A204.1 (cell line): ENCODE results near the gene COA3.

Experiments used
- FAIRE-seq: peaks from 2 replicates; lab custom pipeline; 2012; peaks lifted over from hg19 to GRCh38; lab: Jason Lieb, UNC

The COA3 gene, protein sequence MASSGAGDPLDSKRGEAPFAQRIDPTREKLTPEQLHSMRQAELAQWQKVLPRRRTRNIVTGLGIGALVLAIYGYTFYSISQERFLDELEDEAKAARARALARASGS

DNA sequence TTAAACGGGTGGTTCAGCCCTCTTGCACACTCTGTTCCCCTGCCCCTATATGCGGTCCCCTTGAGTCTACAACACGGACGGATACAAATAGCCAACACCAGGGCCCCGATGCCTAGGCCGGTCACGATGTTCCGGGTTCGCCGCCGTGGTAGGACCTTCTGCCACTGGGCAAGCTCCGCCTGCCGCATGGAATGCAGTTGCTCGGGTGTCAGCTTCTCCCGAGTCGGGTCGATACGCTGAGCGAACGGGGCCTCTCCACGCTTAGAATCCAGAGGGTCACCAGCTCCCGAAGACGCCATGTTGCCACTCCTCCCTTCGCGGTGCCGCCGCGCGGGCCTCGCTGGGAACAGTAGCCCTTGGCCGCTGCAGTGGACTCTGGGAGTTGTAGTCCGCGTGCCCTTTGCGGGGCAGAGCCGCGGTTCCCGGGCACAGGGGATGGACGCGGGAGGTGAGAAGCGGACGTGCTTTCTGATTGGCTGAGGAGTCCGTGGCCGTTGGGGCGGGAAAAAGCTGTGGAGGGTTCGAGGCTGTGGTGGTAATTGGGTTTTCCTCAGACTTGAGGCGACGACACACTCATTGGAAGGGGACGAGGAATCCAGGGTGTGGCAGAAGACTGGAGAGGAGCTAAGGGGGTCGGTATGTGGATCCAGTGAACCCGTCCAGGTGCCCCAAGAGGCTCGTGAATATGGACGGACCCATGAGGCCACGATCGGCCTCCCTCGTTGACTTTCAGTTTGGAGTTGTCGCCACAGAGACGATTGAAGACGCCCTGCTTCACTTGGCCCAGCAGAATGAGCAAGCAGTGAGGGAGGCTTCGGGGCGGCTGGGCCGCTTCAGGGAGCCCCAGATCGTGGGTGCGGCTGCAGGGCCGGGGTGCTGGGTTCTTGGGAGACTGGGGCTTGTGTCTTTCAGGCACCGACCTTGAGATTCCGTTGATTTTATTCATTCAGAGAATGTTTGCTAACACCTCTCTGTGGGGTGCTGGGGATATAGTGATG lies at the start of gene COA3, which contains the start of gene CNTD1:
TSS of gene COA3 (minus strand) at position 322 of the 998 bp plus-strand sequence. CDS start at position 299, 23 bp downstream.
TSS of gene CNTD1 (plus strand) at position 479 of the 998 bp plus-strand sequence. CDS start at position 686, 207 bp downstream.
- FAIRE-seq: peak; percentile 23

DNA sequence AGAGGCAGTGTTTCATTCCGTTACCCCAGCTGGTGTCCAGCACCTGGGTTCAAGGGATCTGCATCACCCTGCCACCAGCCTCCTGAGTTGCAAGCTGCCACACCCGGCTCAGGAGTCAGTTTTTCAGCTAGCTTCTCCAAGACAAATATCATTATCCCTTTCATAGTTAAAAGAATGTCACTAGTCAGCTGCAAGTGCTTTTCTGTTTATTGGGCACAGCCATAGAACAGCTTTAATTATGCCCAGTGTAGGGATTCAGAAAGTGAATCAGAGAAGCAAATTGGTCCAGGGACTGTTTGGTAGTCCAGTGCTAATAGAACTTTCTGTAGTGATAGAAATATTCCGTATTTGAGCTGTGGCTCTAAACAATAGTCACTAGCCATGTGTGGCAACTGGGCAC lies 49.6 kb upstream of the COA3 start:
- no peak for FAIRE-seq

DNA sequence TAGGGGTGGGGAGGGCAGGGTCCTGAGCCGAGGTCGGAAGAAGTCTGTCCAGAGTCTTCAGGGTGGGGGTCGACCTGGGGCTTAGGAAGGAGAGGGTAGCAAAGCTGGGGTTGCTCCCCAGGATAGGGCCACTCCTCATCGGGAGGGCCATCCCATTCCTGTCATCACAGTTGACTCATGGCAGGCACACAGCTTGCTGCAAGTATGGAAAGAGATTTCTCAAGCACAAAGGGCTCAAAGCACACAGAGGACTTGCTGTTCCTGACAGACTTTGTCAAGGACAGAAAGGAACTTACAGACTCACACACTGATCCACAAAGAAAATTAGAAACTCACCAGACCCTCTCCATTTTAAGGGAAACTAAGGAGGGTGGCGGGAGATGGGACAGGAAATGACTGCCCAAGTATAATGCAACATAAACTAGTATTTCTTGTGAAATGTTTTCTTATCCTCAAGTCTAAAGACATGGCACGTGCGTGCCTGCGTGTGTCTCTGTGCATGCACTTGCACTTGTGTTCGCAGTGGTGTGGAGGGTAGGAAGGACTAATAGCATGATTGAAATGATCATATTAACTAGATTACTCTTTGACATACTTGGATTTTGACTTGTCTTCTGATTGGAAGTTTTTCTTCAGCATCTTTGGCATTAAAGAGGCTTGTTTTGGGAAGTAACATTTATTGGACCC lies 48.2 kb upstream of the COA3 start:
- FAIRE-seq: no peak

DNA sequence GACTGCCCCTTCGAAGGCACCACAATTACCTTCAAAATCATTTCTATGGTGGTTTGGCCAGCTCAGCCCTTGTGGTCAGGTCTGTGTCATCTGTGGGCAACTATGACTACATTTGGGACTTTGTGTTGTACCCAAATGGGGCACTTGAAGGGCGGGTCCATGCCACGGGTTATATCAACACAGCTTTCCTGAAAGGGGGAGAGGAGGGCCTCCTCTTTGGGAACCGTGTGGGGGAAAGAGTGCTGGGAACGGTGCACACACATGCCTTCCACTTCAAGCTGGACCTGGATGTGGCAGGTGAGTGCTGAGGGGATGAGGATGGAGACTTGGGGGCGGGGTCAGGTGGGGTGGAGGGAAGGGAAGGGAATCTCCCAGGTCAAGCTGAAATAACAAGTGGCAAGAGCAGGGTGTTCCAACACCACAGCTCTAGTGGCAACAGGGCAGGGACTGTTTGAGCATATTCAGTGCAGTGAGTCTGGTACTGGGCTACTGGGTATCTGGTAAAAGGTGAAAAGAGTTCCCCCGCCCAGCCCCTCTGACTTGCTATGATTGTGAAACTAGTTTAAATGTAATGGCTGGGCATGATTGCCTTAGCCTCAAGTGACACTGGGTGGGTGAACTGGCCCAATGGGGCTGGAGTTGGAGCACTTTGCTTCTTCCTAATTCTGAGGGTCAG lies 47.6 kb upstream of the COA3 start:
- FAIRE-seq: no peak

DNA sequence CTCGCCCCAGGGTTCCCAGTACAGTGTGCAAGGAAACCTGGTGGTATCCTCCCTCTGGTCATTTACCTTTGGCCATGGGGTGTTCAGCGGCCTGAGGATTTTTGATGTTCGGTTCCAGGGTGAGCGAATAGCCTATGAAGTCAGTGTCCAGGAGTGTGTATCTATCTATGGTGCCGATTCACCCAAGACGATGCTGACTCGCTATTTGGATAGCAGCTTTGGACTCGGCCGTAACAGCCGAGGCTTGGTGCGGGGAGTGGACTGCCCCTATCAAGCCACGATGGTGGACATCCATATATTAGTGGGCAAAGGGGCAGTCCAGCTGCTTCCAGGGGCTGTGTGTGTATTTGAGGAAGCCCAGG lies 47.0 kb upstream of the COA3 start:
- FAIRE-seq: no peak

DNA sequence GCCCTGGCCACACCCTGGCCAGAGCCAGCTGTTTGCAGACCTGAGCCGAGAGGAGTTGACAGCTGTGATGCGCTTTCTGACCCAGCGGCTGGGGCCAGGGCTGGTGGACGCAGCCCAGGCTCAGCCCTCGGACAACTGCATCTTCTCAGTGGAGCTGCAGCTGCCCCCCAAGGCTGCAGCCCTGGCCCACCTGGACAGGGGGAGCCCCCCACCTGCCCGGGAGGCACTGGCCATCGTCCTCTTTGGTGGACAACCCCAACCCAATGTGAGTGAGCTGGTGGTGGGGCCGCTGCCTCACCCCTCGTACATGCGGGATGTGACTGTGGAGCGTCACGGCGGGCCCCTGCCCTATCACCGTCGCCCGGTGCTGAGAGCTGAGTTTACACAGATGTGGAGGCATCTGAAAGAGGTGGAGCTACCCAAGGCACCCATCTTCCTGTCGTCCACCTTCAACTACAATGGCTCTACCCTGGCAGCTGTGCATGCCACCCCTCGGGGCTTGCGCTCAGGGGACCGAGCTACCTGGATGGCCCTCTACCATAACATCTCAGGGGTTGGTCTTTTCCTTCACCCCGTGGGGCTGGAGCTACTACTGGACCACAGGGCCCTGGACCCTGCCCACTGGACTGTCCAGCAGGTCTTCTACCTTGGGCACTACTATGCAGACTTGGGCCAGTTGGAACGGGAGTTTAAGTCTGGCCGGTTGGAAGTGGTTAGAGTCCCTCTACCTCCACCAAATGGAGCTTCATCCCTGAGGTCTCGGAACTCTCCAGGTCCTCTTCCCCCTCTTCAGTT lies 46.5 kb upstream of the COA3 start:
- FAIRE-seq: no peak

DNA sequence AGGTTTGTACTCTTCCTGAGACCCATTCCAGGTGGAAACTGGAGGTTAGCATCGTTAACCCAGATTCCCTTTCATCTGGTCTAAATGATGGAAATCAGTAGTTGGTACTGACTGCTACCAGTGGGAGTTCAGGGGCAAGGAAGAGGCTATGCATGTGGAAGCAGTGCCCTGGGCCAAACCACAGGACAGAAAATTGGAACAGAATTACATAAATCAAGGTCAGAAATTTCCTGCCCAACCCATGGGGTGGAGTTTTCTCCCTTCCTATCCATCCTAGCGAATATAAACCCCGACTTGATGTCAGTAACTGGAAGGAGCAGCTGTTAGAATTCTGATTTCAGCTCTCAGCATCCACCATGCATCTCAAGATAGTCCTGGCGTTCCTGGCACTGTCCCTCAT lies 45.8 kb upstream of the COA3 start, which contains the start of gene AOC2:
TSS of gene AOC2 (plus strand) at position 310 of the 400 bp plus-strand sequence. CDS start at position 357, 47 bp downstream.
- FAIRE-seq: no peak

DNA sequence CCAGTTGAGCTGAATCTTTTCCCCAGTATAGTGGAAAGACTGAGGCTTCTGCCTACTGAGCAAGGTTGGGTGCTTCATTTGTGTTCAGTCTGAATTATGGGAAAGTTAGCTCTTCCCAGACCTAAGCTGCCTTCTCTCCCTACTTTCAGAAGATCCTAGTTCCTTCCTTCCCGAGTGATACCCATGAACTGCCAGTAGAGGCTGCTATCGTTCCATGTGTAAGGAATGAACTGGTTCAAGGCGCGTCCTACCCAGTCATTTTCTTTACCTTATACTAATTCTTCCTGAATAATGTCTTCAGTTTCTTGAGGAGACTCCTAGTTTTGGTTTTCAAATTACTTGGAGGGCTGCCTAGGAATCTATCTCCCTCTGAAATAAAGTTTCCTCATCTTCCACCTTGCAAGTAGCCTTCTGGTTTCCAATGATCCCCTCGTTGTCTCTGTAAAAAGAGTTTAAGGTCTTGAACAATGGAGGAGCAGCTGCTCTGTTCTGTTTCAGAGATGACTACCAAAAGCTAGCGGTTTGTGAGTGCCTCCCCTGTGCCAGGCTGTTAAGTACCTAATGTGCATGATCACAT lies 44.9 kb upstream of the COA3 start:
- no peak for FAIRE-seq

DNA sequence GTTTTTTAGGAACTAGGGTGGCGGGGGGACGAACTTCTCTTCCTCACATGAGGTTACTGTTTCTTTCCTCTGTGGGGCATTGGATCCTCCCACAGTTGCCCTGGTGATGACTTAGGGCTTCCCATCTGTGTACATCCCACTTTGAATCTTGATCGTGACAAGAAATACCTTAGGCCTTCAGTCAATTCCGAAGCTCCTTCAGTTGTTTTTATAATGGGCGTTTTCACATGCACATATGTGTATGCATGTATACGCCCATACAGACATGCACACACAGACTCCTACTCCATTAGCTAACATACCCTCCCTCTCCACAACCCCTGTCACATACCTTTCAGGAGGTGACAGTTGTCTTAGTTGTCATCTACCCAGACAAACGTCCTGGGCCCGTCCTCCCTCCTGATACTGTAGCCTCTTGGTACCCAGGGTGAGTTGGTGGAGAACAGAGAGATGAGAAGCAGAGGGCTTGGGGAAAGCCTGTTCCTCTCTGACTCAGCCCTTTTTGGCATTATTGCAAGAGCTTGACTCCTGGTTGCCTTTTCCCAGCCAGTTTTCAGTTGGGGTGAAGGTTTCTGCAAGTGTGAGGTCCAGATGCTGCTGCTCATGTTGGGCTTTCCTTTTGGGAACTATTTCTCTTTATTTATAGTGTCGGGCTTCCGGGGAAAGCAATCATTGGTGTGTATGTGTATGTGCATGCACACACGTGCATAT lies 43.6 kb upstream of the COA3 start:
- FAIRE-seq: no peak

DNA sequence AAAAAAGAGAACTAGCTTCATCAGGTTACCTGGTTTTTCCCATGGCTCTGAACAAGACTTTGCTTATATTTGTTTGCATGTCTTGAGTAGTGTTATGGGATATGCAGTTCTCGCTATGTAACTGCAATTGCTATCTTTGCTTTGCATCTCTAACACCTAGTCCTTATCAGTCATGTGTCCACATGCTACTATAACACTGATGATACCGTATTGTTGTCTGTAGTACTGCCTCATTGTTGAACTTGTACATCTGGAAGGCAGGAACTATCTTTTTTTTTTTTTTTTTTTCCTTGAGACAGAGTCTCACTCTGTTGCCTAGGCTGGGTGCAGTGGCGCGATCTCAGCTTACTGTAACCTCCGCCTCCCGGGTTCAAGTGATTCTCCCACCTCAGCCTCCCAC lies 37.2 kb upstream of the COA3 start:
- no peak for FAIRE-seq

DNA sequence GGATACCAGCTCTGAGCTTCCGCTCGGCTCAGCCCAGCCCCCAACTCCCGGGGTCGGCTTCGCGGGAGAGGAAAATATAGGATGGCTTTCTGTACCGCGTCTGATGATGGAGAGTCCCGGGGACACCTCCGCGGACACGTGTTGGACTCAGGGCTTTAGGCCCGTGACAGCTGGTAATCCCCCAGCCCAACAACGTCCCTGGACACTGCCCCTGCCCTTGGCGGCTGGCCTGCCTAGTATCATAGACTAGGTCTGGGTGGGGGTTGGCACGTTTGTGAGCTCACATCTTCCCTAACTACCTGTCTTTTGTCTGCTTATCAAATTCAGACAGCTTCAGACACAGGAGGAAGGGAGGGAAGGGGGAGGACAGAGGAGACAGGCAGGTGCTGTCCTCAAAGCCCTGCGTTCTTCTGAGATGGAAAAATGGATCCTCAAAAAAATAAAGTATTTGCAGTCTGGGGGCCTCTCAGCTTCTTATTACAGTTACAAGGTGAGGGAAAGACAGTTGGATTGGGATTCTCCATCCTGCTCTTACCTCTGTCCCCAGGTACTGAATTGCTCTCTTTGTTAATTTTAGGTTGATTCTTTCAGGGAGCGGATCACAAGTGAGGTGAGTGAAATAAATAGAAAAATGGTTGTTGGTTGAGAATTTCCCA lies 35.4 kb upstream of the COA3 start:
- no peak for FAIRE-seq

DNA sequence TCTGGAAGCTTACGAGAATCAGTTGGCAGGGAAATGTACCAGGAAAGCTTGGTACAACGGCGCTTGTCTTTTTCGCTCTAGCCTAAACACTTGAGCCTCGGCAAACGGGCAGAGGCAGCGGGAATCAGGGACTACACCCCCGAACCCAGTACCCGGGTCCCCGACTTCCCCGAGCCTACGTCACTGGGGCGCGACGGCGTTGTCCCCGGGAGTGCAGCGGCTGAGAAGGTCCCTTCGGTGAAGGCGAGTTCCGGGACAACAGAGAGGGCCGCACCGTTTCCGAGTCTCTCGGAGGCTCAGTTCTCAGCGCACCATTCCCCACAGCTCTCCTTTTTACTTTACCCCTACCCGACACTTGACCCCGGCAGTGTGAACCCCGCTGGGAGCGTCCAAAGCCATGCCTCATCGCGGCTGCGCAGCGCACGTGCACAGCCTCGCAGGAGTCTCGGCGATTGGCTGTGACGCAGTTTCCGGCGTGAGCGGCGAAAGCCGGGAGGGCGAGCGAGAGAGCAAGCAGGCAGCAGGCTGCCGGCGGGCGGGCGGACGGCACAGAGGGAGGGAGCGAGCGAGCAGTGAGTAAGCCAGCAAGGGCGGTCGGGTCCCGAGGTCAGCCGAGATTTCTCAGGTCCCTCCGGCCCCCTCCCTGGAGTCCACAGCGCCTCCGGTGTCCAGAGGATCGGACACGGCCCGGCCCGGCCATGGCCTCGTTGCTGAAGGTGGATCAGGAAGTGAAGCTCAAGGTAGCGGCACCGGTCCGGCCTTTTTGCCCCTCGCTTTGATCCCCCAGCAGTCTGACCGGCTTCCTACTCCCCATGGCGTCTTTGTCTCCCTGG lies 34.6 kb upstream of the COA3 start, which contains the start of gene PSME3:
TSS of gene PSME3 (plus strand) at position 464 of the 833 bp plus-strand sequence. CDS start at position 699, 235 bp downstream.
- FAIRE-seq: no peak

DNA sequence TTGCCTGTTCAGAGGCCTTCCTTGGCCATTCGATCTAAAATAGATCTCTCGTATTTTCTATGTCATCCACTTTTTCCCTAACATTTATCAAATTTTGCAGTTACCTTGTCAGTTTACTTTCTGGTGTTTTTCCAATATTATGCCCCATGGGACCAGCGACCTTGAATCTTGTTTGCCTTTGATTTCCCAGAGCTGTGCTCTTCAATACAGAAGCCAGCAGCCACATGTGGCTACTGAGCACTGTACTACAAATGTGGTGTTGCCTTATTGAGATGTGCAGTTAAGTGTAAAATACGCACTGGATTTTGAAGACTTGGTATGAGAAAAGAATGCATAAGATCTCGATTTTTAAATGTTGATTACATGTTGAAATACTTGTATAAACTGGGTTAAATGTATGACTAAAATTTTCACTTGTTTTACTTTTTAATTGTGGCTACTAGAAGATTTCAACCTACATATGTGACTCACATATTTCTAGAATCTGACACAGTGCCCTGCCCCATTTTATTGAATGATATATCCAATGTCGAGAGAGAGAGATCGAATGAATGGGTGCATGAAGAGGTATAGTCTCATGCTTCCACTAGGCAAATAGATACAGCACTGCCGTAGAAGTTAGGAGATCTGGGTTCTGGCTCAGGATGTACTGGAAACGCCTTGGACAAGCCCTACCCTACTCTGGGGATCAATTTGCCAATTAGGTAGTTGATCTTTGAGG lies 33.9 kb upstream of the COA3 start:
- FAIRE-seq: no peak

DNA sequence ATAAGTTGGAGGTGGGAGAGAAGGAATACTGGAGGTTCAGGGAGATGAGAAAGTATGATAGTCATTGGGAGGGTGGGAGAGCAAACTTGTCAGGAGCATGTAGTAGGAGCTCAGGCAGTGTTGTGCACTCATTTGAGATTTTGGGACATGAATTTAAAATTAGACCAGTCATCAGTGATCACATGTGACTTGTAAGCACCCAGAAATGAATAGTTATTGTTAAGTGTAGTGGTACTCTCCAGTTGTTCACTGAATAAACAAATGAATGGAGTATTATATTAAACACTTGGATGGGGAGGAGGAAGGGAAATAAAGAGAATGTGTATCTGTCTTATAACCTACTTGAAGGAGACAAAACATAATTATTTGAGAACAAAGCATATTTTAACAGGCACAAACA lies 32.5 kb upstream of the COA3 start:
- no peak for FAIRE-seq

DNA sequence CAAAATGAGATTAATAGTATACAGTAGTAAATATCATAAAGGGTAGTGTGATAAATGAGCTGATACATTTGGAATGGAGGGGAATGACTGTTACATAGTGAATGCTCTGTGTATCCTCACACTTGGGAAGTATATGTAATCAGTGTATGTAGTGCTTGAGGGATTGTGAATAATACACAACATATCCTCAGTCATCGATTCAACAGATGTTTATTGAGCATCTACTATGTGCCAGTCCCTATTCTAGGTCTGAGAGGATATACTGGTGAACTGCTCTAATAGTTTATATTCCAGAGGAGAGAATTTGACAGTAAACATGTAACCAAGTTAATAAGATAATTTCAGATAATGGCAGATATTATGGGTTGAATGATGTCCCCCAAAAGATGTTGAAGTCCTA lies 29.0 kb upstream of the COA3 start:
- no peak for FAIRE-seq

DNA sequence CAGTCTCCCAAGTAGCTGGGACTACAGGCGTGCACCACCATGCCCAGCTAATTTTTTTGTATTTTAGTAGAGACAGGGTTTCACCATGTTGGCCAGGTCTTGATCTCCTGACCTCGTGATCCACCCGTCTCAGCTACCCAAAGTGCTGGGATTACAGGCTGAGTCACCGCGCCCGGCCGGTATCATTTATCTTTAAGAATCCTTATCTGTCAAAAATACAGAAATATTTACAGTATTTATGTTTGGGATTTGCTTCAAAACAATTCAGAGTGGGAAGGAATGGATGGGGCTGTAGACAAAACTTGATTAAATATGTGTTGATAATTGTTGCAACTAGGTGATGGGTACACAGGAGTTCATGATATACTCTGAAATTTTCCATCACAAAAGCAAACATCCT lies 22.7 kb upstream of the COA3 start:
- FAIRE-seq: no peak

DNA sequence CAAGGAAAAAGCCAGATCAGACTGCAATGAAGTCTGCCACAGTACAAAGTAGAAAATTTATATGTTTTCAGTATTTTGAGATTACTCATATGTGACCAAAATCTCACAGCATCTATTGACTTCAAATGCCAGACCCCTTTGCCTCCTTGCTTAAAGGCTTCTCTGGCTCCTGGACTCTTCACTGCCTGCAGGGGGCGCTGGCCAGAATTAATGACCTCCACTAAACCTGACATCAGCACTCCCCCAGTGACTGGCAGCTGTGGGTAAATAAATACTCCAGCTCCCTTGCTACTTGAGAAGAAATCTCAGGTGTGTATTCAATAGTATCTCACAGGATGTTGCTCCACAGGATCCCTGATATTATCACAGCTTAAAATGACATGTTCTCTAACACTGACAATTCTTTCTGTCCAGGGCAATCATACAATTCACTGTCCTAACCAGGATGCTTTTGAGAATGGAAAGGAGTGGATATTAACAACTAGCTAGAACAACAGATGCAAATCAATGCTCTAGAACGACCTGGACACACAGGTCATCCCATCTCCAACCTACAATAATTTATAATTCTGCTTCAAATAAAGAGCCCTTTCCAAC lies 21.5 kb upstream of the COA3 start:
- FAIRE-seq: no peak

DNA sequence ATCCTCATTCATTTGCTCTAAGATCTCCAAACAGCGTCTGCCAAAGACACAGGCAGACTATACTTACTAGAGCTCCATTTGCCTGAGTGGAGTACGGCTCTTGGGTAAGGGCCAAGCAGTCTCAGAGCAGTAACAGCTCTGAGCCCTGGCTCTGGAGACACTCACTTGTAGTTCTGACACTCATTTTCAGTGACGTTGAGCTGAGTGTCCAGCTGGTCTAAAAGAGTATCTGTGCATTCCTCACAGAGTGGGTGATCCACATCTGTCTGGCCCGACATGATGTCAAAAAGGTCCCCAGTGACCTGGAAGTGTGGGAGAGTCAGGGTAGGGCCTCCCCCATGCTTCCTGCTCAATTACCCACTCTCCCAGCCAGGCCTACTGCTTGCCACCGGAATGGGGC lies 19.9 kb upstream of the COA3 start:
- FAIRE-seq: no peak
